ENCODE measurements around the gene TPST1. TPM values are rescaled to one million over a fixed set of nuclear protein-coding genes. Genes with fewer than 3 reads are reported as not detected.
"Not testable (repeated sequence)": the region's sequence is repeated elsewhere in the genome, so short reads cannot be mapped to it uniquely, and the experiment has no call there.

TPST1 gene
- total RNA-seq, 1 experiment from 2014 or later = 29.0 TPM

GRCh38 chr7:66398841-66399240 lies 193.7 kb downstream of the TPST1 start:
- intact Hi-C loops (cut with micrococcal nuclease; ENCODE audit: unreplicated experiment); H3K4me3 ChIP-seq (ENCODE audit: low read depth in 2 of 2, low read length in 2 of 2); DNase-seq (ENCODE audit: low read depth, low spot score); H3K4me1 ChIP-seq (ENCODE audit: control insufficient read depth, insufficient read depth, low read length); H3K9me3 ChIP-seq (ENCODE audit: control insufficient read depth, insufficient read depth, low read depth, low read length); in situ Hi-C loops (cut with HindIII; ENCODE audit: low pct_unique_long_range_greater_than_20kb, low sequenced_read_pairs); H3K27ac ChIP-seq (ENCODE audit: low read length); ATAC-seq; H3K27me3 ChIP-seq (ENCODE audit: control insufficient read depth, insufficient read depth, low read length); BruUV-seq (replicated peaks); CTCF ChIA-PET; POLR2A ChIA-PET; H3K36me3 ChIP-seq (ENCODE audit: control insufficient read depth, insufficient read depth, low read length): not testable (repeated sequence)

- no peak overlapping the region for H3K27ac ChIP-seq (ENCODE audit: low read length)
- no peaks in the 10 kb centered on the region for H3K9me3 ChIP-seq (ENCODE audit: control insufficient read depth, insufficient read depth, low read depth, low read length)
- no peaks in the 10 kb centered on the region for H3K36me3 ChIP-seq (ENCODE audit: control insufficient read depth, insufficient read depth, low read length)
- in situ Hi-C loops (cut with HindIII; ENCODE audit: low pct_unique_long_range_greater_than_20kb, low sequenced_read_pairs) = no loop called here
- no peak for ATAC-seq
- BruUV-seq (replicated peaks) = no TSS peak
- H3K4me1 ChIP-seq (ENCODE audit: control insufficient read depth, insufficient read depth, low read length) = no peaks in the 10 kb centered on the region
- POLR2A ChIA-PET = no interaction called here
- no peak overlapping the region for H3K4me3 ChIP-seq (ENCODE audit: low read depth in 2 of 2, low read length in 2 of 2)
- H3K27me3 ChIP-seq (ENCODE audit: control insufficient read depth, insufficient read depth, low read length) = no peaks in the 10 kb centered on the region
- CTCF ChIA-PET = no interaction called here
- no peak for TF ChIP-seq REST (IDR thresholded peaks at IDR 0.05; ENCODE audit: insufficient read depth in 1 of 2, low read depth in 2 of 2, low read length in 1 of 2)
- TF ChIP-seq POLR2AphosphoS5 (IDR thresholded peaks at IDR 0.05; ENCODE audit: low read depth, low read length) = no peak
- no peak for TF ChIP-seq TCF7L2 (IDR thresholded peaks at IDR 0.05; ENCODE audit: low read depth, low read length)
- TF ChIP-seq SIN3A (IDR thresholded peaks at IDR 0.05; ENCODE audit: borderline replicate concordance, insufficient read depth, low read depth, low read length) = no peak
- no peak for TF ChIP-seq CTCF (IDR thresholded peaks at IDR 0.05)
- intact Hi-C loops (cut with micrococcal nuclease; ENCODE audit: unreplicated experiment) = no loop called here
- DNase-seq (ENCODE audit: low read depth, low spot score) = no peak
Measured at GRCh38 chr7:66399566-66399965, 194.4 kb downstream of the TPST1 start.

- no peak for TF ChIP-seq SIN3A (IDR thresholded peaks at IDR 0.05; ENCODE audit: borderline replicate concordance, insufficient read depth, low read depth, low read length)
- TF ChIP-seq REST (IDR thresholded peaks at IDR 0.05; ENCODE audit: insufficient read depth in 1 of 2, low read depth in 2 of 2, low read length in 1 of 2) = no peak
- TF ChIP-seq CTCF (IDR thresholded peaks at IDR 0.05) = no peak
- no peak for TF ChIP-seq POLR2AphosphoS5 (IDR thresholded peaks at IDR 0.05; ENCODE audit: low read depth, low read length)
- TF ChIP-seq TCF7L2 (IDR thresholded peaks at IDR 0.05; ENCODE audit: low read depth, low read length) = no peak
- intact Hi-C loops (cut with micrococcal nuclease; ENCODE audit: unreplicated experiment) = no loop called here
- Histone ChIP-seq H3K4me3 (ENCODE audit: low read depth in 2 of 2, low read length in 2 of 2) (no peak overlapping the region), H3K4me1 (ENCODE audit: control insufficient read depth, insufficient read depth, low read length) (no peaks in the 10 kb centered on the region), H3K36me3 (ENCODE audit: control insufficient read depth, insufficient read depth, low read length) (no peaks in the 10 kb centered on the region), H3K27ac (ENCODE audit: low read length) (no peak overlapping the region), H3K9me3 (ENCODE audit: control insufficient read depth, insufficient read depth, low read depth, low read length) (no peaks in the 10 kb centered on the region), H3K27me3 (ENCODE audit: control insufficient read depth, insufficient read depth, low read length) (no peaks in the 10 kb centered on the region)
- POLR2A ChIA-PET = no interaction called here
- ATAC-seq (no peak), DNase-seq (ENCODE audit: low read depth, low spot score) (no peak)
- CTCF ChIA-PET = no interaction called here
- BruUV-seq (replicated peaks) = no TSS peak
- in situ Hi-C loops (cut with HindIII; ENCODE audit: low pct_unique_long_range_greater_than_20kb, low sequenced_read_pairs) = no loop called here
Measured at GRCh38 chr7:66400400-66400799, 195.3 kb downstream of the TPST1 start.

GRCh38 chr7:66401126-66401525 lies 196.0 kb downstream of the TPST1 start:
- H3K36me3 ChIP-seq (ENCODE audit: control insufficient read depth, insufficient read depth, low read length); H3K9me3 ChIP-seq (ENCODE audit: control insufficient read depth, insufficient read depth, low read depth, low read length); ATAC-seq; H3K27me3 ChIP-seq (ENCODE audit: control insufficient read depth, insufficient read depth, low read length); H3K4me3 ChIP-seq (ENCODE audit: low read depth in 2 of 2, low read length in 2 of 2); POLR2A ChIA-PET; intact Hi-C loops (cut with micrococcal nuclease; ENCODE audit: unreplicated experiment); H3K4me1 ChIP-seq (ENCODE audit: control insufficient read depth, insufficient read depth, low read length); BruUV-seq (replicated peaks); in situ Hi-C loops (cut with HindIII; ENCODE audit: low pct_unique_long_range_greater_than_20kb, low sequenced_read_pairs); H3K27ac ChIP-seq (ENCODE audit: low read length); DNase-seq (ENCODE audit: low read depth, low spot score); CTCF ChIA-PET: not testable (repeated sequence)
